HepG2 (cell line): ENCODE measurements around the gene RFC1. TPM values are rescaled to one million over a fixed set of nuclear protein-coding genes. Genes with fewer than 3 reads are reported as not detected.

ENCODE experiments used
- GTF3A ChIP-seq: sonication (generic); formaldehyde crosslinking; conservative IDR thresholded peaks from 2 replicates; pipeline ENCODE4 v1.4.0; 2020; ENCODE audit warnings: mild to moderate bottlenecking, missing genetic modification reagents
- HNF1B ChIP-seq: sonication (generic); formaldehyde crosslinking; IDR thresholded peaks from 2 replicates; pipeline ENCODE4 v1.5.1; 2020; ENCODE audit warnings: mild to moderate bottlenecking, moderate library complexity, missing genetic modification reagents
- HNRNPH1 ChIP-seq: fragments of 200-400 bp; formaldehyde crosslinking; optimal IDR thresholded peaks from 2 replicates; pipeline ENCODE3; 2017; ENCODE audit warnings: mild to moderate bottlenecking, low read depth, low read length
- IRF1 ChIP-seq: sonication (generic); formaldehyde crosslinking; IDR thresholded peaks from 2 replicates; pipeline ENCODE4 v1.4.0; 2020; ENCODE audit warnings: low read depth, mild to moderate bottlenecking, missing genetic modification reagents
- KLF12 ChIP-seq: sonication (generic); formaldehyde crosslinking; IDR thresholded peaks from 2 replicates; pipeline ENCODE4 v1.4.0; 2020; ENCODE audit warnings: missing genetic modification reagents, borderline replicate concordance
- SRSF4 ChIP-seq: fragments of 200-400 bp; formaldehyde crosslinking; IDR thresholded peaks from one replicate; pipeline ENCODE4 v1.6.1; 2018; ENCODE audit warnings: mild to moderate bottlenecking, low read depth, low read length, moderate library complexity; ENCODE audit not compliant: poor library complexity, severe bottlenecking
- USF2 ChIP-seq, 2 experiments: sonication (generic) in 1 of 2; formaldehyde crosslinking in 1 of 2; IDR thresholded peaks; 2 replicates each; pipeline versions ENCODE4 v1.5.1 to v1.6.1; 2011 to 2020; ENCODE audit warnings: borderline replicate concordance in 1 of 2, low read depth in 1 of 2, low read length in 1 of 2, mild to moderate bottlenecking in 1 of 2, missing genetic modification reagents in 1 of 2, moderate library complexity in 1 of 2
- ZNF280B ChIP-seq: sonication (generic); formaldehyde crosslinking; IDR thresholded peaks from 2 replicates; pipeline ENCODE4 v1.5.0; 2020; ENCODE audit warnings: missing genetic modification reagents, mild to moderate bottlenecking, borderline replicate concordance
- ZNF33A ChIP-seq: sonication (generic); formaldehyde crosslinking; IDR thresholded peaks from 2 replicates; pipeline ENCODE4 v1.5.1; 2020; ENCODE audit warnings: missing genetic modification reagents, mild to moderate bottlenecking, moderate library complexity, borderline replicate concordance
- ZNF431 ChIP-seq: sonication (generic); formaldehyde crosslinking; IDR thresholded peaks from 2 replicates; pipeline ENCODE4 v1.9.0; 2022; ENCODE audit warnings: missing genetic modification reagents, low read depth, mild to moderate bottlenecking, borderline replicate concordance
- ZNF615 ChIP-seq: sonication (generic); formaldehyde crosslinking; IDR thresholded peaks from 2 replicates; pipeline ENCODE4 v1.5.0; 2020; ENCODE audit warnings: mild to moderate bottlenecking, missing genetic modification reagents, borderline replicate concordance
- ZNF768 ChIP-seq: sonication (generic); formaldehyde crosslinking; IDR thresholded peaks from 2 replicates; pipeline ENCODE4 v1.4.0; 2020; ENCODE audit warnings: missing genetic modification reagents
- ZNF777 ChIP-seq: sonication (generic); formaldehyde crosslinking; IDR thresholded peaks from 2 replicates; pipeline ENCODE4 v1.4.0; 2020; ENCODE audit warnings: missing genetic modification reagents
- polyA plus RNA-seq, 8 experiments: library from polyadenylated mRNA; depleted of rRNA in 3 of 8; stranded (reverse) in 7 of 8; unstranded in 1 of 8; fragments of >200 nt; fragmentation: Illumina TruSeq in 4 of 8; extraction: Trizol in 4 of 8; gene quantifications; 2 replicates each; pipeline versions ENCODE4 v1.2.1 to v1.2.3, GENCODE V29; 2011 to 2016; ENCODE audit warnings: low read depth in 4 of 8, missing spikeins in 1 of 8, mixed read lengths in 1 of 8; ENCODE audit not compliant: insufficient read depth in 1 of 8
- total RNA-seq, 5 experiments: library from RNA; depleted of rRNA; stranded (reverse); fragments of >200 nt; fragmentation: Illumina TruSeq; extraction: Trizol; gene quantifications; 2 replicates each; pipeline ENCODE4 v1.2.3, GENCODE V29; 2016; ENCODE audit warnings: low read depth in 1 of 5
- TF ChIP-seq, protein P1 (sequence below): sonication (generic); formaldehyde crosslinking; IDR thresholded peaks from 2 replicates; pipeline ENCODE4 v1.8.1; 2023; ENCODE audit warnings: mild to moderate bottlenecking, missing genetic modification reagents, borderline replicate concordance
- TF ChIP-seq, protein P2 (sequence below): sonication (generic); formaldehyde crosslinking; IDR thresholded peaks from 2 replicates; pipeline ENCODE4 v1.4.0; 2020; ENCODE audit warnings: missing genetic modification reagents, mild to moderate bottlenecking, borderline replicate concordance
- TF ChIP-seq, protein P3 (sequence below): sonication (generic); formaldehyde crosslinking; IDR thresholded peaks from 2 replicates; pipeline ENCODE4 v1.5.0; 2020; ENCODE audit warnings: mild to moderate bottlenecking, missing genetic modification reagents, borderline replicate concordance

The RFC1 gene
- total and polyA plus RNA-seq, 2 of the 13 experiments (the other 11 are each of a cell fraction or from before 2014, with no cell fraction given), result 15.9 to 78.8 TPM

- TF ChIP-seq ZNF280B (CRISPR knock-in tag) (no peak), GTF3A (no peak), ZNF777 (CRISPR knock-in tag) (no peak), HNRNPH1 (no peak), SRSF4 (no peak), ZNF615 (CRISPR knock-in tag) (no peak), IRF1 (CRISPR knock-in tag) (no peak), ZNF431 (no peak), HNF1B (CRISPR knock-in tag) (peak; percentile 70; the same call in 1 of the 2 replicates), ZNF33A (CRISPR knock-in tag) (no peak), ZNF768 (CRISPR knock-in tag) (no peak), USF2 (IDR thresholded peaks at IDR 0.05; ENCODE audit: low read depth, low read length) (no peak), USF2 (CRISPR knock-in tag; IDR thresholded peaks at IDR 0.05; ENCODE audit: borderline replicate concordance) (no peak), KLF12 (CRISPR knock-in tag) (no peak)
- TF ChIP-seq, protein P1, sequence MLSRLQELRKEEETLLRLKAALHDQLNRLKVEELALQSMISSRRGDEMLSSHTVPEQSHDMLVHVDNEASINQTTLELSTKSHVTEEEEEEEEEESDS (CRISPR knock-in tag), result no peak
- TF ChIP-seq, protein P2, sequence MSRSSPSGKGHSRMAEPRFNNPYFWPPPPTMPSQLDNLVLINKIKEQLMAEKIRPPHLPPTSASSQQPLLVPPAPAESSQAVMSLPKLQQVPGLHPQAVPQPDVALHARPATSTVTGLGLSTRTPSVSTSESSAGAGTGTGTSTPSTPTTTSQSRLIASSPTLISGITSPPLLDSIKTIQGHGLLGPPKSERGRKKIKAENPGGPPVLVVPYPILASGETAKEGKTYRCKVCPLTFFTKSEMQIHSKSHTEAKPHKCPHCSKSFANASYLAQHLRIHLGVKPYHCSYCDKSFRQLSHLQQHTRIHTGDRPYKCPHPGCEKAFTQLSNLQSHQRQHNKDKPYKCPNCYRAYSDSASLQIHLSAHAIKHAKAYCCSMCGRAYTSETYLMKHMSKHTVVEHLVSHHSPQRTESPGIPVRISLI (CRISPR knock-in tag), result peak; percentile 33; the same call in 1 of the 2 replicates
- TF ChIP-seq, protein P3, sequence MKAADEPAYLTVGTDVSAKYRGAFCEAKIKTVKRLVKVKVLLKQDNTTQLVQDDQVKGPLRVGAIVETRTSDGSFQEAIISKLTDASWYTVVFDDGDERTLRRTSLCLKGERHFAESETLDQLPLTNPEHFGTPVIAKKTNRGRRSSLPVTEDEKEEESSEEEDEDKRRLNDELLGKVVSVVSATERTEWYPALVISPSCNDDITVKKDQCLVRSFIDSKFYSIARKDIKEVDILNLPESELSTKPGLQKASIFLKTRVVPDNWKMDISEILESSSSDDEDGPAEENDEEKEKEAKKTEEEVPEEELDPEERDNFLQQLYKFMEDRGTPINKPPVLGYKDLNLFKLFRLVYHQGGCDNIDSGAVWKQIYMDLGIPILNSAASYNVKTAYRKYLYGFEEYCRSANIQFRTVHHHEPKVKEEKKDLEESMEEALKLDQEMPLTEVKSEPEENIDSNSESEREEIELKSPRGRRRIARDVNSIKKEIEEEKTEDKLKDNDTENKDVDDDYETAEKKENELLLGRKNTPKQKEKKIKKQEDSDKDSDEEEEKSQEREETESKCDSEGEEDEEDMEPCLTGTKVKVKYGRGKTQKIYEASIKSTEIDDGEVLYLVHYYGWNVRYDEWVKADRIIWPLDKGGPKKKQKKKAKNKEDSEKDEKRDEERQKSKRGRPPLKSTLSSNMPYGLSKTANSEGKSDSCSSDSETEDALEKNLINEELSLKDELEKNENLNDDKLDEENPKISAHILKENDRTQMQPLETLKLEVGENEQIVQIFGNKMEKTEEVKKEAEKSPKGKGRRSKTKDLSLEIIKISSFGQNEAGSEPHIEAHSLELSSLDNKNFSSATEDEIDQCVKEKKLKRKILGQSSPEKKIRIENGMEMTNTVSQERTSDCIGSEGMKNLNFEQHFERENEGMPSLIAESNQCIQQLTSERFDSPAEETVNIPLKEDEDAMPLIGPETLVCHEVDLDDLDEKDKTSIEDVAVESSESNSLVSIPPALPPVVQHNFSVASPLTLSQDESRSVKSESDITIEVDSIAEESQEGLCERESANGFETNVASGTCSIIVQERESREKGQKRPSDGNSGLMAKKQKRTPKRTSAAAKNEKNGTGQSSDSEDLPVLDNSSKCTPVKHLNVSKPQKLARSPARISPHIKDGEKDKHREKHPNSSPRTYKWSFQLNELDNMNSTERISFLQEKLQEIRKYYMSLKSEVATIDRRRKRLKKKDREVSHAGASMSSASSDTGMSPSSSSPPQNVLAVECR (CRISPR knock-in tag), result peak; percentile 23; the same call in 1 of the 2 replicates
Observed at GRCh38 chr4:39274503-39274902, 91.7 kb downstream of the RFC1 start (continued).
